ENCODE data around the gene FGG.

Gene FGG

DNA sequence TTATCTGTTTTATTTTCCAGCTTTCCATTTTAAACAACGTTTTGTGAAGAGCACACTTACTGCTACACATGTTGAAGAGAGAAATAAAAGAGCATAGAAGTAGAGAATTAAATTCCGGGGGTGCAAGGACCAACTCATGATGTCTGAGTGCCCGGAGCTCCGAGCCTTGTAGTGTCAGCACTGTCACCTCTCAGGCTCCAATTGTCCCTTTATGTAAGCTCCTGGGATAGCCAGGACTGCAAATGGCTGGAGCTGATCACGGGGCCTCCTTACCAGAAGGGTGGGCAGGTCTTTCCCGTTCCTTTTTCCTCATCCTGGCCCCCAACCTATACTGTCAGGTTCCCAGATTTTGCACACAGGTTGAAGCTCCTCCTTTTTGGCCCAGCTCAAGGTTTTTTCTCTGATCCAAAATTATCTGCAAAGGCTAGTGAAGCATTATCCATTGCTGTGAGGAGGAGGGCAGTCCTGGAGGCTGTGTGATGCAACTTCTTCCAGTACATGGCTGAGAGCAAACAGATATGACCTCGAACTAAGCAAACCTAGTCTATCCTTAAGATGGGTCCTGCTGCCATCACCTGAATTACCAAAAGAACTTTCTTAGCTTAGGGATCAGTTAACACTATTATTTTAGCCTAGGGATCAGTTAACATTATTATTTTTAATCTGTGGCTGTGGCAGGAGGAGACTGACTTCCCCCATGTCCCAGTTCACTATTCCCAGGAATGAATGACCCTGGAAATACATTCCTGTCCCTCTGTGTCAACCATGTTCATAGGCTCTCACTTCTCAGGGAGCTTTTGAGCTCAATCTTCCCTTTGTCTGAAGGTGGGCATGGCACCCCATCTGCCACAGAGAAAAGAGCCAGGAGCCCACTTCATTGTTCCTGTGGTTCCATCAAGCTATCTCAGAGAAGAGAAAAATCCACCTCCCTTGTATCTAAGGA lies at the start of gene FGG:
FGG (minus strand) TSS at position 185 of the 943 bp plus-strand sequence; CDS start at position 138, 47 bp downstream.
- no peak for DNase-seq (ENCODE audit: low read depth, low spot score)

DNA sequence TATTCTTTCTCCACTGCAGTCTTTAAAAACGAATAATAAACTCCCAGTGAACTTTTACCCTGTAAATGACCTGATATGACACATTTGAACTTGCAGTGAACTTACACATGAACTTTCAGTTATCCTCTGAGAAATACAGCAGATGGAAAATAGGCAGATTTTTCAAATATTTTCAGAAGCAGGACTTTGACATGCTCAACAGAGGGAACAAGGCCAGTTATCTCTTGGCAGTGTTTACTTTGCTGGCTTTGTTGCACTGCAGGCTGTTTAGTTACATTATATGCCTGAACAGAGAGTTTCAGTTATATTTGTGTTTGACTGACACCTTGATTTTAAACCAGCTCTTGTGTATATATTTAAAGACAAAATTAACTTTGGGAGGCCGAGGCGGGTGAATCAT lies 47.6 kb upstream of the FGG start:
- no peak for DNase-seq (ENCODE audit: low read depth, low spot score)

DNA sequence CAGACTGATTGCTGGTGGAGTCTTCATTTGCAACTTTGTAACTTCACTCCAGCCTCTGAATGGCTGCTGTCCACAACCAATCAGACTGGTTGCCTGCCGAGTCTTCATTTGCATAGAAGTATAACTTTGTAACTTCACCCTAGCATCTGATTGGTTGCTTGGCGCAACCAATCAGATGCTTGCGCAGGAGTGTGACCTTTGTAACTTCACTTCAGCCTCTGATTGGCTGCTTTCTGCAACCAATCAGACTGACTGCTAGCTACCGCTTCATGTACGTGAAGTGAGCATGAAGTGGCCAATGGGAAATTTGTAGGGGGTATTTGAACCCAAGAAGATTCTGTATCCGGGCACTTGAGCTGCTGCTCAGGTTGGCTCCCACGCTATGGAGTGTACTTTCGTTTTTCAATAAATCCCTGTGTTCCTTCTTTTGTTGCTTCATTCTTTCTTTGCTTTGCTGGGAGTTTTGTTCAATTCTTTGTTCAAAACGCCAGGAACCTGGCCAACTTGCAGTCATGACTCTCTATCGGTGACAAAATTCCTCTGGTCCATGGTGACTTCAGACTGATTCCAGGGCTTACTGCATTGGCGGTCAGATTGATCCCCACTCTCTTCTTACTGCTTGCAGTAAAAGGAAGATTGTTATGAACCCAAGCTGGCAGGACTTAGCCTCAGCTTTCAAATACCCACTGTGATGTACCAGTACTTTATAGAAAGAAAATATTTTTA lies 46.4 kb upstream of the FGG start:
- no peak for DNase-seq (ENCODE audit: low read depth, low spot score)

DNA sequence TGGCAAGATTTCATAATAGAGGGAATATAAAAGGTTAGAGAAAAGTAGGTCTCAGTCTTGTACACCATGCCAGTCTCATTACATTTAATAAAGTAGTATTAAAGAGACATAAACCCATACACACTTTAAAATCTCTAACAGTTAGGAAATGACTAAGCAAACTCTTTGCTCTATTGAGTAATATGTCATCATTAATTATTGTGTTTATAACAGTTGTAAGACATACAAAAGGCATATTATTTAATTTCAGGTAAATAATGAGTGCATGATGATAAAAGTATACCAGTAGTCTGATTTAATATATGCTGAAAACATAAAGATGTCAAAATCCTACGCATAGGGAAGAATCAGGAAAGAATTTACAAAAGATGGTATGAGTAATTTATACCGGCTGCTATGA lies 31.0 kb upstream of the FGG start:
- no peak for DNase-seq (ENCODE audit: low read depth, low spot score)

DNA sequence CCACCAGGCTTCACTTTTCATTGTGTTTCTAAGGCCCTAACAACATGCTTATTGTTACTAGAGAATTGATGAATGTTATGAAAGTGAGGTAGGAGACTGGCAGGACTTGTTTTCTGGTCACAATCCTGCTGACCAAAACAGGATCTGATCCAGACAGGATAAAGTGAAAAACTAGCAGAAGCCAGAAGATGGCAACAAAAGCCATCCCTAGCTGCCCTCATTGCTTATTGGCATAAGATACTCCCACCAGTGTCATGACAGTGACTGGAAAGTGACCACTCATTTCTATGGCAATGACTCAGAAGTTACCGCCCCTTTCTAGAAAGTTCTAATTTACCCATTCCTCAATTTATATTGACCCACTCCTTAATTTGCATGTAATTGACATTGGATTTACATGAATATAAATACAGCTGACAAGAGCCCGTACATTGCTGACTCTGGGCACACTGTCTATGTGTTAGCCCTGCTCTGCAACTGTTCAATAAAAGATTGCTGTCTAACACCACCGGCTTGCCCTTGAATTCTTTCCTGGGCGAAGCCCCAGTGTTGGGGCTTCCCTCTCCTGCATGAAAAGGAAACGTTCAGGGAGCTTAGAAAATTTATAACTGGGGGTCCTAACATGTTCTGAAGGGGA lies 30.0 kb upstream of the FGG start:
- no peak for DNase-seq (ENCODE audit: low read depth, low spot score)

DNA sequence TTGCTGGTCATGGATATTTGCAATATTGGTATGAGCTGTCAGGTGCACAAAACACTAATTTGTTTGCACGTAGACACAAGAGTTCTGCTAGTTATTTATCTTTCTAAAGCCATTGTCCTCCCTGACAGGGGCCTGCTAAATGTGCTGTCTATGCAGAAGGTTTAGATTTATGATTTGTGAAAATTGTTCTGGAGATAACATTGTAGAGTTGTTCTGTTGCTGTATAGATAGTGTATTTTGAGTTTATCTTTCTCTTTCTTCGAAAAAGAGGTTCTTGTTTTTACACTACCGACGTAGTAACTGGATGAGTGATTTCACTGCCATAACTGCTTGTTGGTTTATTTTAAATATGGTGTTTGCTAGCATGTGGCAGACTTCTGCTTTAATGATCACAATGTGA lies 28.5 kb upstream of the FGG start:
- no peak for DNase-seq (ENCODE audit: low read depth, low spot score)

DNA sequence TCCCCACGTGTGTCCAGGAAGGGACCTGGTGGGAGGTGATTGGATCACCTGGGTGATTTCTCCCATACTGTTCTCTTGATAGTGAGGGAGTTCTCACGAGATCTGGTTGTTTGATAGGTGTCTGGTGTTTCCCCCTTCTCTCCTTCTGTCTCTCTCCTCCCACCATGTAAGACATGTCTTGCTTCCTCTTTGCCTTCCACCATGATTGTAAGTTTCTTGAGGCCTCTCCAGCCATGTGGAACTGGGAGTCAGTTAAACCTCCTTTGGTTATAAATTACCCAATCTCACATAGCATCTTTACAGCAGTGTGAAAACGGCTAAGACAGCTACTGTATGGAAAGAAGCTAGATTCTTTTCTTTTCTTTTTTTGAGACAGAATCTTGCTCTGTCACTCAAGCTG lies 21.6 kb upstream of the FGG start:
- DNase-seq (ENCODE audit: low read depth, low spot score): no peak

DNA sequence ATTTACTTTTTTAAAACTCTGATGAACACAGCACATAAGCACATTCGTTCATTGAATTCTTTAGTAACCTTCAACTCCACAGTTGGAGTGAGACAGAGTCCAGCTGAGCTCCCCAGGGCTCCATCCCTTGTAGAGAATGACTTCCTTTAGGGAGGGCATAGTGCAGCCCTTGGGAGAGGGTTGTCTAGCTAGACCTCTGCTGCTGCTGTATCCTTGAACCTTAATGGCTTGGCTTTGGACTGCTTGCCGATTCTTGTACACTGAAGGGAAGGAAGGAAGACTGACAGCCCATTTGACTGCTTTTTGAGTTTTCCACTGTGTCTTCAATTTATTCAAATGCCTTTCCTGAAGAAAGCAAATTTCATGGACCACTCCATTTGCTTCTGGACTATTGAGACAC lies 19.4 kb upstream of the FGG start:
- no peak for DNase-seq (ENCODE audit: low read depth, low spot score)

DNA sequence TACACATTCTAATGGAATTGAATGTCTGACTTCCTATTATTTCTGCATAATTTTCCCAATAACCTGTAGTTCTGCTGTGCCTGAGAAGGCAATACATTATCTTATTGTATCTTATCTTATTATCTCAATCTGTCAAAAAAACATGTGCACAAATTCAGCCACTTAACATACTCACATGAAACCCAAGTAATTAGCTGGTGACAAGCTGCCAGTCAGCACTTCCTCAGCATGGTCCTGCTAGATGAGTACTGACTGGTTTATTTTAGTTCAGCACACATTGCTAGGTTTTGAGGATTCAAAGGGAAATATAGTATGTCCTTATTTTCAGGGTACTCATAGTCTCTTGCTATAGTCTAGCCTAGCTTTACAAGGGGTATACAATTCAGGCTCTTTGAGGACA lies 17.9 kb upstream of the FGG start:
- DNase-seq (ENCODE audit: low read depth, low spot score): no peak

DNA sequence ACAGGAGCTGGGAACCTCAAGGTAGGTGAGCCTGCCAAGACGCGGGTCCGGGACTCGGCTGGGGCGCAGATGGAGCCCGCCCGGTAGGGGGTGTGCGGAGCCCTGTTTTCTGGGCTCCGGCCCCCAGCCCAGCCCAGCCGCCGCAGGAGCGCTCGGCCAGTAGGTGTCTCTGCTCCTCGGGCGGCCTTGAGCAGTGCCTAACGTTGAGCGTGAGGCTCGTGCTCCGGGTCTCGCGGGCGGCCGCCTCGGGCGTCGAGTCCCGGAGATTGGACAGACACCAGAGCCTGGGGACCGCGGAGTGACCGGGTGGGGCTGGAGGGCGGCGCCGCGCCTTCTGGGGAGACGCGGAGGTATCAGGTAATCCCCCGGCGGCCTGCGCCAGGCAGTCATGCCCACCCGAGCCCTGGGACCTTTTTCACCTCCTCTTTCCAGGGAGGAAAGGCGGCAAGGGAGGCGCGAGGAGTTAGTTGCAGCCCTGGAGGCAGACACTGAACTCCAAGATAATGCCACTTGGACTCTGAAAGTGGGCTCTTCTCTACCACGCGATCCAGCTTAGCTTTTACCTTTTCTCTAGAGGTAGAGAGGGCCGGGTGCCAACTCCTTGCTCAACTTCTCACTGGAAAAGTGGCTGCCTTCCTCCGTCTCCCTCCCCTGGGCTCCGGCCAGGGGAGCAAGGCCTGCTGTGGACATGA lies 14.5 kb upstream of the FGG start:
- DNase-seq (ENCODE audit: low read depth, low spot score): peak; percentile 23

DNA sequence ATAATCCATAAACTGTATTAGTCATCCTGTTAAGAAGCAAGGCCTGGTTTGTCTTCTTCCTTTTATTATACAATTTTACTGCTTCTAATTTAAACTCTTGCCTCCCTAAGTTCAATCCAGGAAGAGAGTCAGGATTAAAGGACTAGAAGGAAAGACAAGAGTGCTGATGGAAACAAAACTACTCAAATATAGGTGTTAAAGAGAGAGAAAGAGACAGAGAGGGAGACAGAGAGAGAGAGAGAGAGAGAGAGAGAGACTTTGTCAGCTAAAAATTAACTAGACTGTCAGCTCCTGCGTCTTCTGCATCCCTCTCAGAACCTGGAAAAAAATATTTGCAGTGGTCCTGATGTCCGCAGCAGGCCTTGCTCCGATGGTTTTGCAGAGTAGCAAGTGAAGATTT lies 13.5 kb upstream of the FGG start:
- no peak for DNase-seq (ENCODE audit: low read depth, low spot score)

DNA sequence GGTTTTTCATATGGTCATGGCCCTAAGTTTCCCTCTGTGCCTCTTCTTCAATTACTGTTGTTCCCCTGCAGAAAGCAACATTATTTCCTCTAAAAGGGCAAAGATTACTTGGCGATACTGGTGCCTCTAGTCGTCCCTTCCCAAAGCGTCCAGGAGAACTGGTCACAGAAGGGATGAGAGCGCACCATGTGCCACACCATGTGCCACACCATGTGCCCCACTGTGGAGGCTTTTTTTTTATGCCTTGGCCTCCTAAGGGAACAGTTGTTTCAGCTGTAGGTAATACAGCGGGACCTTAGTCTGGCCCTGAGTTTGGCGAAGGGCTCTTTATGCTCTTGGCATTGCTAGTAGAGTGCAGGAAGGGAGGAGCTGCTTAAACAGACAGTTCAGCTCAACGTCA lies 11.5 kb upstream of the FGG start:
- DNase-seq (ENCODE audit: low read depth, low spot score): no peak

DNA sequence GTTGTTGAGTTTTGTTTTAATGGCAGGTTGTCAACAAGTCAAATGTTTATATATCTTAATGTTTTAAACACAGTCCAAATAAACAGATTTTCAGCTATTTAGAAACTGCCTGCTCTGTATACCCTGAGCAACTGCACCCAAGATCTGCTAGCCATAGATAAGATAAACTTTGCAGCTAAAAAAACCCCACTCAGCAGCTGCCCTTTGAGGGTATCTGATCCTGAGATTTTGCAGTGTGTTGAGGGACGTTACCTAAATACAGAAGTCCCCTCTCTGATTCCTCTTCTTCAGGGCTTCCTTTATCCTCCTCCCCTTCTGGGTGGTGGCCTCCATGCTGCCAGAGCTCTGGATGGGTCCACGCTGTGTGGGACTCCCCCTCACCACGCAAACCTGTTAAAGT lies 11.0 kb upstream of the FGG start:
- DNase-seq (ENCODE audit: low read depth, low spot score): no peak

DNA sequence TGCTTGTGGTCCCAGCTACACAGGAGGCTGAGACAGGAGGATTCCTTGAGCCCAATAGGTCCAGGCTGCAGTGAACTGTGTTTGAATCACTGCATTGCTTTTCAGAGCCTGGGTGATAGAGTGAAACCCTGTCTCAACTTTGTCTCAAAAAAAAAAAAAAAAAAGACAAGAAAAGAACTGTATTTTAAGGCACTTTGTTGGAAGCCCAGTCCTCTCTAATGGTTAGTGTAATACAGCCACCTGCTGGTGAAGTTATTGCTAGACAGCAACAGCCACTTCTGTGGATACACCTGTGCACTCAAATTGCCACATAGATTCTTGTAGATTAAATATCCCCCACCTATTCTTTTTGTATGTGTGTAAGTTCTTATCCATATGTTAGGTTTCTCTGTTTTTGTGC lies 10.1 kb upstream of the FGG start:
- DNase-seq (ENCODE audit: low read depth, low spot score): no peak

DNA sequence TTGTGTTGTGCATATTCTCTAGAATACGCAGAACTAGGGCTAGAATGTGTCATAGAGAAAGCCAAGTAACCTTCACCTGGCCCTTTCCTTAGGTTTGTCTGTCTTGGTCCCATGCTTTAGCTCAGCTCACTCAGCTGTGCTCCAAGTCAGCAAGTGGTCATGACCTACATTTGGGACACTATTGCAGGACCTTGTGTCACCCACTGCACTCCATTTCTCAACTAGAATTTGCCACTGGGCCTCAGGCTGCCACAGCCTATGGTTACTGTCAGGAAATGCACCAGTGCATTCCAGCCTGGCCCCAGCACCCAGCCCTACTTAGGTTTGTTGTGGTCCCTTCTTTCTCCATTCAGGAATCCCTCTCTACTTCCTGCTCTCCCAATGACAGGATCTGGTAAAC lies 7.7 kb upstream of the FGG start:
- no peak for DNase-seq (ENCODE audit: low read depth, low spot score)

DNA sequence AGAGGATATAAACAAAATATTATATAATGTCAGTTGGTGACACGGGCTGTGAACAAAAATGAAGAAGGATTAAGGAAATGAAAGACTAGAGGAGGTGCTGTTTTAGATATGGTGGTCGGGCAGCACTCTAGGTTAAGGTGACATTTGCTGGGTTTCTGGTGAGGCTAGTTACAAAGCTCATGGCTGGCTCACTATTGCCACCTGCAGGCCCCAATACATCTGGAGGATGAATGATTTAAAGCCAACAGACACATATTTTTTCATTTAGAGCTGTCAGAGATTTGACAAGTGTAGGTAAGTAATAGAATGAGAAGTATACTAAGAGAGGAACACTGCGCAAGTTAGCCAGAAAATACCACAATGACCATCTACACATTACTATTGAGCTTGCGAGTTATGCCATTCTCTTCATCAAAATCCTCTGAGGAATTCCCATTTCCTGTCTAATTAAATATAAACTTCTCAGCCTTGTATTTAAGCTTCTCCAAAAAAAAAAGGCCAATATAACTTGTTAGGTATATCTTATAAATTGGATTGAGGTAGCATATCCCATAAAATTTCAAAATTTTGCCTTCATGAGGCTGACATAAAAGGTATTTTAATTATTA lies 6.4 kb upstream of the FGG start:
- DNase-seq (ENCODE audit: low read depth, low spot score): peak; percentile 35

DNA sequence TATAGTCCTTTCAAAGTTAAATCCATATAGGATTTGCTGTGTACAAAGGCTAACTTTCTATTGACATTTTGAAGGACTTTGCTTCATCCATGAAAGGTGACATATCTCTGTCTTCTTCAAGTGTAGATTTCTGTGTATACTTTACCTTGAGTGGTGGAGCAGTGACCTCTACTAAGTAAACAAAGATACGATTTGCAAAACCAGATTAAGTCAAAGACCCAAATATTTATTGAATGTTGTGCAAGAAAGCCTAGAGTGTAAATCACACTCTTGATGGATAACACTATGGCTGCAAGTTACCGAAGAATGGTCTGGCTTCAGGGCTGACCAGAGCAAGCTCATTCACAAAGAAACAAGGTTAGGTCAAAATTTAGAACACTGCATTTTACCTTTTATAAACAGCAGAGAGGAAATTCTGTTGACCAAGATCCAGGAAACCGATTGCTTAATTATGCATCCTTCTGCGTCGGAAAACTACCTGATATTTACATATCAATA lies 5.4 kb upstream of the FGG start:
- no peak for DNase-seq (ENCODE audit: low read depth, low spot score)

DNA sequence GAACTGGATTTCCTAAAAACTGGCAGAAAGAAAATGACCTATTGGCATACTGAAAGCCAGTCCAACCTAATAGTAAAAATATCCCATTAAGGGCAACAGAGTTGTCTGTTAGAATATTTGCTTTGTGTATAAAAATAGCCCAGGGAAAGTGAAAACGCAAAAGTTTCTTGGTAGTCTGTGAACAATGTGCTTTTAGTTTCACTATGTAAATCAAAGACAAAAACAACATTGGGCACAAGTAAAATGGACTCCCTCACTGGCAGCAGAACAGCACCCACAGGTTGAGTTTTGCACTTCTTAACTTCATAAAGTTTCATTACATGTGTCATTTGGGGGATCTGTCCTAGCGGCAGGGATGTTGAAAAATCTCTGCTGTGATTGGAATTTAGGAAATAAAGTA lies 4.3 kb upstream of the FGG start:
- no peak for DNase-seq (ENCODE audit: low read depth, low spot score)

DNA sequence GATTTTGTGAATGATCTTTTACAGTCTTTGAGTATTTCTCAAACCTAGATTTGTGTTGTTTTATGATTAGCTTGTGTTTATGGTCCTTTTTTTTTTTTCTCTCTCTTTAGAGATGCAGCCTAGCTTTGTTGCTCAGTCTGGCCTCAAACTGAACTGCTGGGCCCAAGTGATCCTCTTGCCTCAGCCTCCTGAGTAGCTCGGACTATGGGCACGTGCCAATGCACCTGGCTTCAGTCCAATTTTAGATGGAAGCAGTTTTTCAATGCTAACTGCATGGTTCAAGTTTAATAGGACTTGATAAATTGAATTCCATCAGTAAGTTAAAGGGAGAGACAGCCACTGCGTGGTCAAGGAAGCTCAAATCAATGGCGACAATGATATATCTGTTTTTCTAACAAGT lies 3.8 kb upstream of the FGG start:
- no peak for DNase-seq (ENCODE audit: low read depth, low spot score)

DNA sequence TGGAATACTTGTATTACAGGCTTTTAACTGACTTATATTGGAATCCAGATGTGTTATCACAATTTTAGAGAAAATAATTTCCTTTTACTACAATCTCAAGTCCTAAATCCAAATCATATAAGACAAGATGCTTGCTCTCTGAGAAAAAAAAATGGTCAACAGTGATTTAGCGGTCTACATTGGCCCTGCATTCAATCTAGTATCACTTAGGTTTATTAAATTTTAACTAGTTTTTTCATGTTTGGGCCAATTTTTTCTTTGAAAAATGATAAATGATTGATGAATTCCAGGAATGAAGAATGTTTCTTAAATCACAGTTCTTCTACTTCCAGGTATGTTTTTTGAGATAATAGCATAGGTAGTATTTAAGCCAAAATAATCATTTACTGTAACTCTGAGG lies 2.8 kb upstream of the FGG start:
- DNase-seq (ENCODE audit: low read depth, low spot score): no peak

DNA sequence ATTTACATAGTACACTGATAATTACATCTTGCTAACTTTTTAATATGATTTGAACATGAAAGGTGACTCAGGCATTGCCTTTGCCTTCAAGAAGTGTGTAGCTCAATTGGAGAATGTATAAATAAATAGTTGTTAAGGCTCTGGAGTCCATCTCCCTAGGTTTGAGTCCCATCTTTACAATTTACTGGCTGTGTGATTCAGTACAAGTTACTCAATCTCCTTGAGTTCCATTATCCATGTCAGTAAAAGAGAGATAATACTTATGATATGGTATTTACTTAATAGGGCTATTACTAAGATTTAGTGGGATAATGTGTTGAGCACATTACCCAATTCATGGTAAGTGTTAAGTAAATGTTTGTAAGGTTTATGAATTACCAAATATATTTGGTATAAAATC lies 1.9 kb upstream of the FGG start:
- DNase-seq (ENCODE audit: low read depth, low spot score): no peak

All from iPS DF 19.7 (cell line).